IPS-20b (cell line): ENCODE results near the gene LMNTD2.
"Not testable (repeated sequence)": the region's sequence is repeated elsewhere in the genome, so short reads cannot be mapped to it uniquely, and the experiment has no call there.

Experiments
- H3K27ac ChIP-seq: one replicate; pipeline ENCODE4 v1.5.1; 2013; ENCODE audit warnings: low read length
- H3K27me3 ChIP-seq: 2 replicates; pipeline ENCODE4 v1.6.1; 2013; ENCODE audit warnings: mild to moderate bottlenecking, low read length, inconsistent platforms; ENCODE audit not compliant: insufficient read depth
- H3K36me3 ChIP-seq: 2 replicates; pipeline ENCODE4 v1.6.1; 2013; ENCODE audit warnings: low read depth, mild to moderate bottlenecking, inconsistent platforms, low read length, moderate library complexity; ENCODE audit not compliant: insufficient read depth
- H3K4me1 ChIP-seq: 2 replicates; pipeline ENCODE4 v1.6.1; 2013; ENCODE audit warnings: mild to moderate bottlenecking, control low read depth, inconsistent platforms, low read length, moderate library complexity; ENCODE audit not compliant: insufficient read depth
- H3K4me3 ChIP-seq: 2 replicates; pipeline ENCODE4 v1.5.1; 2013; ENCODE audit warnings: mild to moderate bottlenecking, low read length, inconsistent platforms
- H3K9ac ChIP-seq: 2 replicates; pipeline ENCODE4 v1.6.1; 2013; ENCODE audit warnings: low read depth, mild to moderate bottlenecking, inconsistent platforms, low read length, moderate library complexity
- H3K9me3 ChIP-seq: 2 replicates; pipeline ENCODE4 v1.6.1; 2013; ENCODE audit warnings: mild to moderate bottlenecking, low read depth, low read length, inconsistent platforms; ENCODE audit not compliant: insufficient read depth

Gene LMNTD2

DNA sequence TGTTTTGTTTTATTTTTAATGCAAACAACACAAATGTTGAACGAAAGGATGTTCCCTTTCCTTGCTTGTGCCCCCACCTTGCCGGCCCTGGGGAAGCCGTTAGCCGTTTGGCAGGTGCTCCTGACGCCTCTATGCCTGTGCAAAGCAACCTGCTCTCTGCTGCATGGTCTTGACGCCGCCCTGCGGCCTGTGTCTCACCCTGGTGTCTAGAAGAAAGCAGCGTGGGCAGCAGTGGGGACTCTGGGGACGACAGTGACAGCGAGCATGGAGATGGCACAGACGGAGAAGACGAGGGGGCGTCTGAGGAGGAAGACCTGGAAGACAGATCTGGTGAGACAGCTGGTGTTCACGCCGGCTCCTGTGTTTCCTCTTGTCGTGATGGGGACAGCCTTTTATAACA, 21.2 kb upstream of the LMNTD2 start:
- H3K9me3 ChIP-seq, result no peaks in the 10 kb centered on the region
- no peak overlapping the region for H3K9ac ChIP-seq
- H3K36me3 ChIP-seq, result peaks cover 35% of the 10 kb centered on the region
- H3K4me1 ChIP-seq, result peaks cover 5% of the 10 kb centered on the region
- no peaks in the 10 kb centered on the region for H3K27me3 ChIP-seq
- H3K4me3 ChIP-seq, result no peak overlapping the region
- no peak overlapping the region for H3K27ac ChIP-seq

DNA sequence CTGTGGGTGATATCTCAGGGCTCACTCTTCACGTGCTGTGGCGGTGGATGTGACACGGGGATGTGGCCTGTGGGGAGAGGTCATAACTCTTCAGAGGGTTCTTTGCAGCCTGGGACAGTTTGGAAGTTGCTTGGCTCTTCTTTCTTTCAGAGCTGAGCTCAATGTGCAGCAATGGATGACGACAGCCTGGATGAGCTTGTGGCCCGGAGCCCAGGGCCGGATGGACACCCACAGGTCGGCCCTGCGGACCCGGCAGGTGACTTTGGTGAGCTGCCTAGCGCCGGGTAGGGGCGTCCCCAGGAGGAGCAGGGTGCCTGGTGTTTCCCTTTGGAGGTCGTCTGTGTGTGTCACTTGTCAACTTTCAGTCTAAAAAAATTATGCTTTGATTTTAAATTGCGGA, 20.8 kb upstream of the LMNTD2 start:
- H3K36me3 ChIP-seq, result peaks cover 31% of the 10 kb centered on the region

DNA sequence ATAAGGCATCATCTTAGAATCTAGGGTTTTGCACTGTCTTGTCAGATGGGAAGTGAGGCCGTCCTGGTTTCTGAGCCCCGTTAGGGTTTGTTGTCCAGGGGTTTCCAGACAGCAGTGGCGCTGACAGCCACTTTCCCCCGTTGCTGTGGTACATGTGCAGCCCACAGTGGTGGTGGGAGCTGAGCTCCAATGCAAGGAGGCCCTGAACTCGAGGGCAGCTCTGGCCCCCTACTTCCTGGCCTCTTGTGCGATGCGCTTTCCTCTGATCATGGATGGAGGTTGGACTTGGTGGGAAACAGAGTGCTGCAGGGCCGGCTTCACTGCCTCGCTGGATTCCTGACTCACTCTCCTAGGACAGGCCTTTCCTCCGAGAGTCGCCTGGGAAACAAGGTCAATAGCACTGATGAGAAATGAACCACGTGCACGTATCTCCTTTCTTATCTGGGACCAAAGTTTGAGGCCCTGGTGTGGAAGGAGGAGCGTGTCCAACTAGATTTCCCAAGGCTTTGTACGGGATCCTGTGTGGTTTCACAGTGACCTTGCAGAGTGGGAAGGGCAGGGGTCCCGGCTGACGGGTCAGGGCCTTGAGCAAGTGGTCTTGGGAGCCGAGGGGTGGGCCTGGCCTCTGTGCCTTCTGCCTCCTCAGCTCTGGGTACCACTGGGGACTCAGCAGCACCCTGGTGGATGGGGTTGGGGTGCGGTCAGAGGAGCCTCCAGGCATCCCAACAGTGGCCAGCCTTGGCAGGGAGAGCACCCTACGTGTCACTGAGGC, 19.5 kb upstream of the LMNTD2 start:
- H3K4me1 ChIP-seq, result peaks cover 5% of the 10 kb centered on the region
- H3K36me3 ChIP-seq, result peaks cover 28% of the 10 kb centered on the region
- peaks cover 6% of the 10 kb centered on the region for H3K27me3 ChIP-seq
- H3K4me3 ChIP-seq, result no peak overlapping the region
- no peak overlapping the region for H3K9ac ChIP-seq
- H3K9me3 ChIP-seq, result no peaks in the 10 kb centered on the region
- H3K27ac ChIP-seq, result no peak overlapping the region

More for the DNA sequence above, 20.8 kb upstream of the LMNTD2 start:
- H3K4me1 ChIP-seq, result peaks cover 5% of the 10 kb centered on the region
- H3K4me3 ChIP-seq, result no peak overlapping the region
- no peak overlapping the region; the same call in 1 of the 2 replicates for H3K9ac ChIP-seq
- no peaks in the 10 kb centered on the region for H3K9me3 ChIP-seq
- no peak overlapping the region for H3K27ac ChIP-seq
- H3K27me3 ChIP-seq, result no peaks in the 10 kb centered on the region

DNA sequence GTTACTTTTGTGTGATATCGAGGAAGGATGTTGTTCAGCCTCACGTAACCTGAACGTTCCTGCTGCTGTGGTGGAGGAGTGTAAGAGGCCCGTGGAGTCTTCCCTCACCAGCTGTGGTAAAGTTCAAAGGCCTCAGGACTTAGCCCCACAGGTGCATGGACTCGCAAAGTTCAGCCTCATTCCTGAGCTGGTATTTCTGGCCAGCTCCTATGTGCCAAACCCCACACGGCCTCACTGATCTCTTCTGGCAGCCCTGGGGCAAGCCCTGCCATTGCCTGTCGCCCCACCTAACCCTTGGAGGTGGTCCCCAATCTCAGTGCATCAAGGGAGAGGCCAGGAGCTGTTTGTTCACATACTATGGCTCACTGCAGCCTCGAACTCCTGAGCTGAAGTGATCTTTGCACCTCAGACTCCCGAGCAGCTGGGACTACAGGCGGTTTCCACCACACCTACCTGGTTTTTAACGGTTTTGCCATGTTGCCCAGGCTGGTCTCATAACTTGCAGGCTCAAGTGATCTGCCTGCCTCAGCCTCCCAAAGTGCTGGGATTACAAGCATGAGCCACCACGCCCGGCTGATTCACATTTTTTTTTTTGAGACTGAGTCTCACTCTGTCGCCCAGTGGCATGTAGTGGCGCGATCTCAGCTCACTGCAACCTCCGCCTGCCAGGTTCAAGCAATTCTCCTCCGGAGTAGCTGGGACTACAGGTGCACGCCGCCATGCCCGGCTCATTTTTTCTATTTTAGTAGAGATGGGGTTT, 17.9 kb upstream of the LMNTD2 start:
- Histone ChIP-seq H3K27ac (no peak overlapping the region), H3K9me3 (no peaks in the 10 kb centered on the region), H3K4me3 (peak overlapping the region; percentile 86; the same call in 1 of the 2 replicates), H3K4me1 (peaks cover 5% of the 10 kb centered on the region), H3K36me3 (peaks cover 19% of the 10 kb centered on the region), H3K27me3 (peaks cover 20% of the 10 kb centered on the region), H3K9ac (peak overlapping the region; percentile 86; the same call in 1 of the 2 replicates)

DNA sequence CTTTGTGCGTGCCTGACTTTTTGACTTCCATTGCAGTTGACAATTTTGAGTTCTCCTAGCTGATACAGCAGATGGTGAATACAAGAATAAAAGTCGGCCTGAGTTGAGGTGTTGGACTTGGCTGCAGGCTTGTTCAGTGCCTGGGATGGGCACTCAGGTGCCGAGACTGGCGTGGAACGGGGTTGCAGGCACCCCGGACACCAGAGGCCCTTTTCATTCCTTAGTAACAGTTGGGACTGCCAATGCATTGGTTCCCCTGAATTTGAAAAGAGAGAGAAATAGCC, 17.0 kb upstream of the LMNTD2 start:
- Histone ChIP-seq H3K9me3 (no peaks in the 10 kb centered on the region), H3K4me1 (peaks cover 5% of the 10 kb centered on the region), H3K4me3 (peak overlapping the region; percentile 86), H3K27me3 (peaks cover 25% of the 10 kb centered on the region), H3K36me3 (peaks cover 15% of the 10 kb centered on the region), H3K9ac (peak overlapping the region; percentile 86; the same call in 1 of the 2 replicates), H3K27ac (no peak overlapping the region)

DNA sequence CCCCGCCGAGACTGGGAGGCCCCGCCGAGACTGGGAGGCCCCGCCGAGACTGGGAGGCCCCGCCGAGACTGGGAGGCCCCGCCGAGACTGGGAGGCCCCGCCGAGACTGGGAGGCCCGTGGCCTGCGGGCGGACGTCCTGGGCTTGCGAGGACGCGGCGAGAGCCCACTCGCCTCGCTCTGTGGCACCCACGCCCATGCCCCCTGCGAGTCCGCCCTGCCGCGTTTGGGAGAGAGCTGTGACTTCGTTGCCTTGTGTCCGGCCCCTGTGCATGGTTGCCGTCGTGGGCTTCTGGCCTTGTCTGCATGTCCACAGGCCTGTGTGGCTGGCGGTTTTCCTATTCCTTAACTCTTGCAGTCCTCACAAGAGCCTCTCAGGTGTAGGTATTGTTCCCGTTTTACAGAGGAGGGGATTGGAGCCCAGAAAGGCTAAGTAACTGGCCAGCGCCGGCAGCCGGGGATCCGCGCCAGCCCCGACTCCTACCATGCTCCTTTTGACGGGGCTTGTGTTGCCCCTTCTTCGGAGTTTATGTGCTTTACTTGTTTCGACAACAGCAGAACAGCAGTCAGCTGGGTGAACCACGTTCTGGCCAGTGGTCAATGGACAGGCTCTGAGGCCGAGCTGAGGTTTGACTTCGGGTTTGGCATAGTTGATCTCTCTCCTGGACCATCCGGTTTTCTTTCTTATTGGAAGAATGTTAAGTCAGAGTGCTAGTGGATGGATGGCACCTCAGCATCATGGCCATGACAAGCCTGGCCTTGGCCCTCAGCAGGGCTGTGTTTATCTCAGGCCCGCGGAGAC, 16.5 kb upstream of the LMNTD2 start:
- Histone ChIP-seq H3K36me3 (peaks cover 11% of the 10 kb centered on the region), H3K9ac (peak overlapping the region; percentile 86), H3K27ac (no peak overlapping the region), H3K9me3 (no peaks in the 10 kb centered on the region), H3K4me1 (peaks cover 5% of the 10 kb centered on the region), H3K4me3 (peak overlapping the region; percentile 86), H3K27me3 (peaks cover 25% of the 10 kb centered on the region)

DNA sequence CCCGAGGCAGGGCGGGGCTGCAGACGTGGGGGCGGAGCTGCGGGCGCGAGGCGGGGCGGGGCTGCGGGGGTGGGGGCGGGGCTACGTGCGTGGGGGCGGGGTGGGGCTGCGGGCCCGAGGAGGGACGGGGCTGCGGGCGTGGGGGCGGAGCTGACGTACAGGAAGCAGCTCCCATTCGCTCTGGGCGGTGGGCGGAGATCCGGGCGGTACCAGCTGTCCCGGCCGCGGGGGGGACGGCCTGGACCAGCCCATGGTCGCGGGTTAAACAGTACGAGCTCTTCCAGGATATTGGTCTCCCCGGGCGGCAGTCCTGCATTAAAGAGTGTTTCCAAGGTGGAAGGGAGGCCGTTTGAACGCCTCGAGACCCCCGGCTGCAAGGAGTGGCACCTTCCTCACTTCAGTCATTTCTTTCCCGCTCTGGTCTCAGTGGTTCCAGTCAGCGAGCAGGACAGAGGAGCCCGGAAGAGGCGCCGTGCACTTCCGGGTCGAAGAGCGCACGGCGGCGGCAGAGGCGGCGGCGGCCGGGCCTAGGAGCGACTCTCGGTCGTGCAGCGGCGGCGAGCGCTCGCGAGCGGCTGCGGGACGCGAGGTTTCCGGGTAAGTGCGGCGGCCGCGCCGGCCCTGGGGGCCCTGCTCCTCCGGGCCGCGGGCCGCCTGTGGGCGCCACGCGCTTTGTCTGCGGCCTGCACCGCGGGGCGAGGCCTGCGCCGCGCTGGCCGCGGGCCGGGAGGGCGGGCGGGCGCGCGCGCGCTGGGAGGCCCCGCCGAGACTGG, 15.6 kb upstream of the LMNTD2 start, which contains the start of gene PHRF1:
PHRF1 (plus strand) TSS at position 475 of the 773 bp plus-strand sequence. CDS start 5,043 bp downstream, outside the sequence.
- H3K27ac ChIP-seq, result peak within 1 kb of the TSS; percentile 92
- H3K36me3 ChIP-seq, result peaks cover 4% of the 10 kb centered on the region; the same call in 1 of the 2 replicates
- H3K9ac ChIP-seq, result peak within 1 kb of the TSS; percentile 100
- H3K27me3 ChIP-seq, result peaks cover 25% of the 10 kb centered on the region
- H3K4me1 ChIP-seq, result peaks cover 5% of the 10 kb centered on the region
- no peaks in the 10 kb centered on the region for H3K9me3 ChIP-seq
- peak within 1 kb of the TSS; percentile 89 for H3K4me3 ChIP-seq

DNA sequence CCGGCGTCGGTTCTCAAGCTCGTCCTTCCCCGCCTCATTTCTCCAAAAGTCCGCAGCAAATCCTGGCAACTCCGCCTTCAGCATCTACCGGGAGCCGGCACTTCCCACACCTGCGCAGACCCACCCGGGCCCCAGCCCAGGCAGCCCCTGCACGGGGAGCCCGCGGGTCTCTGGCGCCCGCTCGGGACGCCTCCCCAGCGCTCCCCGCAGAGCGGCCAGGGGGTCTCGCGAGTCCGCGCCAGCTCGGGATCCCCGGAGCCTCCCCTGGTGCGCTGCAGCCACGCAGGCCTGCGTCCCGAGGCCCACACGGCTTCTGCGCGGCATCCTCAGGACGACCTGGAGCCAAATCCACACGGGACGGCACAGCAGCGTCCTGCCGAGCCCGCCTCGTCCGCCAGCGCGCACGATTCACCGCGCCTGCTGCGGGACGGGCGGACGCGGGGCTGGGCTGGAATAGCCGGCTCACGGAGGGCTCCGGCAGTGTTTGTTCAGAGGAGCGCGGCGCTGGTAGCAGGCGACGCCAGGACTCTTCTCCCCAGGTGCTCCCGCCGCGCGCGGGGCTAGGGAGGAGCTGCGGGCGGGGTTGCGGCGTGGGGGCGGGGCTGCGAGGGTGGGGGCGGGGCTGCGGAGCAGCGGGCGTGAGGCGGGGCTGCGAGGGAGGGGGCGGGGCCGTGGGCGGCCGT, 14.9 kb upstream of the LMNTD2 start:
- no peaks in the 10 kb centered on the region for H3K9me3 ChIP-seq
- H3K27ac ChIP-seq, result no peak overlapping the region
- peaks cover 5% of the 10 kb centered on the region for H3K4me1 ChIP-seq
- peak overlapping the region; percentile 72 for H3K4me3 ChIP-seq
- peaks cover 25% of the 10 kb centered on the region for H3K27me3 ChIP-seq
- peak overlapping the region; percentile 51; the same call in 1 of the 2 replicates for H3K9ac ChIP-seq
- peaks cover 4% of the 10 kb centered on the region; the same call in 1 of the 2 replicates for H3K36me3 ChIP-seq

DNA sequence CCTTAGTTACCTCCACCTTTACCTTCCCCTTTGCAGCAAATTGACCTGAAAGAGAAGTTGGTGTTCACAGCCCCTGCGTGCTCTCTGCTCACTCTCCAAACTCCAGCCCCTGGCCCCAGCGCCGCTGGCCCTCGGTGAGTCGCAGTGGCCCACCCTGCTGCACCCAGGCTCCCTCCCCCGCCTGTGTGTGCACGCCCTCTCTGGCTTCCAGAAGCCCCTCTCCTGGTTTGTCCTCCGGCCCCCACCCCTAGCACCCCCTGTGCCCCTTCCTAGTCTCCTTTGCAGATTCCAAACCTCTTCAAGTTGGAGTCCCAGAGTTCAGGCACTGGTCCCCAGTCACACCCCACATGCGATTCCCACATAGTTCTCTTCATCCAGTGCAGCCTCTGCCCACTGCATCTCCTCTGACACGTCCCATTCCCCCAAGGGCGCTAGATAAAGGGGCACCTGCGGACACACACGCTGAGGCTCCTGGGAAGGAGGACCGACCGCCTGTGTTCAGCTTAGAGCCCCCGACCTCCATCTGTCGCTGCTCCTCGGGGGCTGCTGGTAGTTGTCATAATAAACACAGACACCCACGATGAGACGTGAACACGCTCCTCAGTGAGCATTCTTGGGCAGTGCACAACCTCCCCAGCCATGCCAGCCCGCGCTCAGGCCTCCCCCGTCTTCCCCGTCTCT, 14.2 kb upstream of the LMNTD2 start:
- H3K9me3 ChIP-seq, result no peaks in the 10 kb centered on the region
- peak overlapping the region; percentile 72 for H3K4me3 ChIP-seq
- H3K27me3 ChIP-seq, result peaks cover 28% of the 10 kb centered on the region
- H3K27ac ChIP-seq, result no peak overlapping the region
- peaks cover 4% of the 10 kb centered on the region; the same call in 1 of the 2 replicates for H3K36me3 ChIP-seq
- H3K4me1 ChIP-seq, result peaks cover 5% of the 10 kb centered on the region
- H3K9ac ChIP-seq, result no peak overlapping the region; the same call in 1 of the 2 replicates

DNA sequence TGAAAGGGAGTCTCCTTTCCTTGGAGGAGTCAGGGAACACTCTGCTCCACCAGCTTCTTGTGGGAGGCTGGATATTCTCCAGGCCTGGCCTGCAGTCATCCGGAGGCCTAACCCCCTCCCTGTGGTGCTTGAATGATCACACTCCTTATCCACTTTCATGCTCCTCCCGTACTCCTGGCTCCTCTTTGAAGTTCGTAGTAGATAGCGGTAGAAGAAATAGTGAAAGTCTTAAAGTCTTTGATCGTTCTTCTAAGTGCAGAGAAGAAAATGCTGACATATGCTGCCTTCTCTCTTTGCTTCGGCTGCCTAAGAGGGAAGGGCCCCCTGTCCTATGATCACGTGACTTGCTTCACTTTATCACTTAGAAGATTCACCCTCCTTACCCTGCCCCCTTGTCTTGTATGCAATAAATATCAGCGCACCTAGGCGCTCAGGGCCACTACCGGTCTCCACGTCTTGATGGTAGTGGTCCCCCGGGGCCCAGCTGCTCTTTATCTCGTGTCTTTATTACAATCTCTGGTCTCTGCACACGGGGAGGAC, 13.6 kb upstream of the LMNTD2 start:
- H3K36me3 ChIP-seq, H3K27ac ChIP-seq, H3K9me3 ChIP-seq, H3K4me1 ChIP-seq, H3K4me3 ChIP-seq, H3K9ac ChIP-seq: not testable (repeated sequence)
- H3K27me3 ChIP-seq, result peaks cover 34% of the 10 kb centered on the region
